K562 (cell line): Measurements from ENCODE around the gene GIPR. TPM values are rescaled to one million over a fixed set of nuclear protein-coding genes. Genes with fewer than 3 reads are reported as not detected.

Experiments used
- CTCF ChIP-seq, 3 experiments: IDR thresholded peaks in 2 of 3; conservative IDR thresholded peaks in 1 of 3; 2 replicates each; pipeline ENCODE4 v1.5.1; 2011 to 2012; ENCODE audit warnings: low read length in 3 of 3, mild to moderate bottlenecking in 3 of 3, control low read depth in 2 of 3, improper control_type of control experiment in 1 of 3, inconsistent platforms in 1 of 3, low read depth in 1 of 3, mixed read lengths in 1 of 3, moderate library complexity in 1 of 3; ENCODE audit not compliant: insufficient read depth in 2 of 3
- E2F3 ChIP-seq: fragments of 250-450 bp; sonication (Bioruptor Pico); IDR thresholded peaks from 2 replicates; pipeline ENCODE4 v1.4.0; 2020; ENCODE audit warnings: mild to moderate bottlenecking
- E2F5 ChIP-seq: sonication (generic); formaldehyde crosslinking; IDR thresholded peaks from 2 replicates; pipeline ENCODE4 v1.8.0; 2022; ENCODE audit warnings: mild to moderate bottlenecking, missing genetic modification reagents
- EP300 ChIP-seq: IDR thresholded peaks from 2 replicates; pipeline ENCODE4 v1.6.1; 2012; ENCODE audit warnings: low read length, improper control_type of control experiment
- ETS1 ChIP-seq: conservative IDR thresholded peaks from 2 replicates; pipeline ENCODE4 v1.6.1; 2011; ENCODE audit warnings: low read depth, mild to moderate bottlenecking, low read length; ENCODE audit not compliant: control insufficient read depth
- GABPB1 ChIP-seq: sonication (generic); formaldehyde crosslinking; IDR thresholded peaks from 2 replicates; pipeline ENCODE4 v1.8.0; 2022; ENCODE audit warnings: mild to moderate bottlenecking, missing genetic modification reagents
- KAT7 ChIP-seq: sonication (generic); formaldehyde crosslinking; IDR thresholded peaks from 2 replicates; pipeline ENCODE4 v1.8.0; 2022; ENCODE audit warnings: missing genetic modification reagents, mild to moderate bottlenecking, borderline replicate concordance
- MLX ChIP-seq, 2 experiments: fragments of 450-650 bp in 1 of 2; sonication (generic) in 1 of 2; formaldehyde crosslinking; conservative IDR thresholded peaks; 2 replicates each; pipeline versions ENCODE4 v1.4.0 to v1.8.1; 2020 to 2022; ENCODE audit warnings: mild to moderate bottlenecking in 1 of 2, missing genetic modification reagents in 1 of 2
- MNT ChIP-seq, 2 experiments: fragments of 450-650 bp; conservative IDR thresholded peaks; 2 replicates each; pipeline ENCODE4 v1.6.1; 2017; ENCODE audit warnings: mild to moderate bottlenecking in 2 of 2, moderate library complexity in 2 of 2
- MXI1 ChIP-seq: IDR thresholded peaks from 2 replicates; pipeline ENCODE4 v1.6.1; 2011; ENCODE audit warnings: low read depth, mild to moderate bottlenecking, improper control_type of control experiment, low read length
- NCOR1 ChIP-seq: fragments of 450-650 bp; IDR thresholded peaks from 2 replicates; pipeline ENCODE4 v1.6.1; 2016; ENCODE audit warnings: mild to moderate bottlenecking, moderate library complexity
- PYGO2 ChIP-seq: fragments of 450-650 bp; IDR thresholded peaks from 2 replicates; pipeline ENCODE4 v1.6.1; 2016; ENCODE audit warnings: mild to moderate bottlenecking, missing genetic modification characterization, moderate library complexity, missing compliant biosample characterization
- RBM25 ChIP-seq: fragments of 200-400 bp; formaldehyde crosslinking; IDR thresholded peaks from 2 replicates; pipeline ENCODE4 v1.6.1; 2018; ENCODE audit warnings: low read length, low read depth, moderate library complexity; ENCODE audit not compliant: severe bottlenecking
- SAFB ChIP-seq: fragments of 200-400 bp; formaldehyde crosslinking; IDR thresholded peaks from 2 replicates; pipeline ENCODE4 v1.6.1; 2017; ENCODE audit warnings: low read depth, low read length, borderline replicate concordance
- SMAD4 ChIP-seq: fragments of 250-450 bp; sonication (Bioruptor Pico); conservative IDR thresholded peaks from 2 replicates; pipeline ENCODE4 v1.8.0; 2021; ENCODE audit warnings: inconsistent platforms, mild to moderate bottlenecking, moderate library complexity
- SMARCA5 ChIP-seq: fragments of 450-650 bp; IDR thresholded peaks from 2 replicates; pipeline ENCODE4 v1.6.1; 2016
- SNAPC5 ChIP-seq: fragments of 250-450 bp; sonication (Bioruptor Pico); IDR thresholded peaks from 2 replicates; pipeline ENCODE4 v1.8.0; 2021; ENCODE audit warnings: moderate library complexity, mild to moderate bottlenecking, inconsistent platforms
- ZNF41 ChIP-seq: fragments of 250-450 bp; sonication (Bioruptor Pico); conservative IDR thresholded peaks from 2 replicates; pipeline ENCODE4 v1.4.0; 2020; ENCODE audit warnings: mild to moderate bottlenecking
- ZNF780A ChIP-seq: fragments of 250-450 bp; sonication (Bioruptor Pico); IDR thresholded peaks from 2 replicates; pipeline ENCODE4 v1.5.0; 2021; ENCODE audit warnings: mild to moderate bottlenecking
- polyA plus RNA-seq, 8 experiments: library from polyadenylated mRNA; depleted of rRNA in 4 of 8; stranded (reverse) in 5 of 8; unstranded in 3 of 8; fragments of >200 nt; fragmentation: Nextera tagmentation in 2 of 8; fragmentation: Illumina TruSeq in 1 of 8; extraction: Ambion mirVana in 2 of 8; extraction: Trizol in 1 of 8; gene quantifications; 2 replicates each; pipeline versions ENCODE4 v1.2.1 to v1.2.3, GENCODE V29; 2011 to 2014; ENCODE audit warnings: inconsistent platforms in 1 of 8, missing spikeins in 1 of 8
- total RNA-seq, 7 experiments: library from RNA; depleted of rRNA in 6 of 7; stranded (reverse); fragments of >200 nt in 6 of 7; fragmentation: Illumina TruSeq in 2 of 7; extraction: Trizol in 2 of 7; gene quantifications; 2 replicates each; pipeline versions ENCODE4 v1.2.1 to v1.2.3, GENCODE V29; 2011 to 2021; ENCODE audit warnings: low replicate concordance in 1 of 7

The GIPR gene
- total and polyA plus RNA-seq, 9 of the 15 experiments (the other 6 are each of a cell fraction or from before 2014, with no cell fraction given), result 2.2 to 26.8 (median 12.7) TPM

GRCh38 chr19:45681391-45682015 lies 13.5 kb downstream of the GIPR start (continued):
- TF ChIP-seq MLX (CRISPR knock-in tag; conservative IDR thresholded peaks at IDR 0.05), result no peak
- peak; percentile 46; the same call in 1 of the 2 replicates for TF ChIP-seq GABPB1 (CRISPR knock-in tag)
- no peak for TF ChIP-seq EP300
- TF ChIP-seq MNT (conservative IDR thresholded peaks at IDR 0.05), result peak in 1 of 2 experiments; percentile 34; a peak in 1 of 4 replicates
- no peak for TF ChIP-seq RBM25
- TF ChIP-seq SMAD4 (CRISPR knock-in tag), result peak; percentile 71
- TF ChIP-seq NCOR1, result peak; percentile 46; the same call in 1 of the 2 replicates
- no peak for TF ChIP-seq PYGO2 (tag)
- no peak for TF ChIP-seq SNAPC5 (CRISPR knock-in tag)
- 0 out of 2 replicates have a peak, but pooled peaks have one; percentile 5 for TF ChIP-seq SMARCA5
- TF ChIP-seq E2F5 (CRISPR knock-in tag), result 0 out of 2 replicates have a peak, but pooled peaks have one; percentile 31
- TF ChIP-seq MXI1, result no peak
- TF ChIP-seq ETS1, result peak; percentile 67; the same call in 1 of the 2 replicates
- no peak for TF ChIP-seq ZNF41 (CRISPR knock-in tag)
- TF ChIP-seq SAFB, result no peak
- 0 out of 2 replicates have a peak, but pooled peaks have one; percentile 21 for TF ChIP-seq E2F3 (CRISPR knock-in tag)
- peak; percentile 90 to 95 (median 93) for TF ChIP-seq CTCF (IDR thresholded peaks at IDR 0.05 in 2 of 3, conservative IDR thresholded peaks at IDR 0.05 in 1 of 3; ENCODE audit: insufficient read depth in 2 of 3, low read depth in 1 of 3, low read length in 3 of 3)
- 0 out of 2 replicates have a peak, but pooled peaks have one; percentile 20 for TF ChIP-seq KAT7 (CRISPR knock-in tag)
- TF ChIP-seq ZNF780A (CRISPR knock-in tag), result no peak
